ENCODE results near the gene ATG4D.
A peak's percentile ranks its signal among the peaks of the same experiment; 100 is the strongest.

Gene ATG4D

GRCh38 chr19:10551698-10552301 lies 8.1 kb downstream of the ATG4D start:
- FAIRE-seq, result no peak
- TF ChIP-seq POLR2A (IDR thresholded peaks at IDR 0.05; ENCODE audit: low read depth, low read length), result no peak
- peak; percentile 61 for DNase-seq (ENCODE audit: insufficient read length, low spot score)

GRCh38 chr19:10552510-10553053 lies 8.9 kb downstream of the ATG4D start:
- no peak for FAIRE-seq
- no peak for TF ChIP-seq POLR2A (IDR thresholded peaks at IDR 0.05; ENCODE audit: low read depth, low read length)
- DNase-seq (ENCODE audit: insufficient read length, low spot score), result no peak

- DNase-seq (ENCODE audit: insufficient read length, low spot score) (no peak), FAIRE-seq (no peak)
- TF ChIP-seq POLR2A (IDR thresholded peaks at IDR 0.05; ENCODE audit: low read depth, low read length), result no peak
These were observed 9.5 kb downstream of the ATG4D start for GRCh38 chr19:10553087-10553667.

GRCh38 chr19:10553943-10554381 lies 10.3 kb downstream of the ATG4D start:
- DNase-seq (ENCODE audit: insufficient read length, low spot score), result no peak

GRCh38 chr19:10554760-10555609 lies 11.3 kb downstream of the ATG4D start:
- no peak for TF ChIP-seq POLR2A (IDR thresholded peaks at IDR 0.05; ENCODE audit: low read depth, low read length)
- FAIRE-seq, result no peak

More at GRCh38 chr19:10553943-10554381, 10.3 kb downstream of the ATG4D start:
- no peak for FAIRE-seq
- TF ChIP-seq POLR2A (IDR thresholded peaks at IDR 0.05; ENCODE audit: low read depth, low read length), result no peak

GRCh38 chr19:10555610-10555973 lies 11.9 kb downstream of the ATG4D start:
- no peak for TF ChIP-seq POLR2A (IDR thresholded peaks at IDR 0.05; ENCODE audit: low read depth, low read length)
- FAIRE-seq, result no peak
- no peak for DNase-seq (ENCODE audit: insufficient read length, low spot score)

More at GRCh38 chr19:10554760-10555609, 11.3 kb downstream of the ATG4D start:
- no peak for DNase-seq (ENCODE audit: insufficient read length, low spot score)

GRCh38 chr19:10557603-10558197 lies 14.0 kb downstream of the ATG4D start:
- no peak for TF ChIP-seq POLR2A (IDR thresholded peaks at IDR 0.05; ENCODE audit: low read depth, low read length)
- no peak for DNase-seq (ENCODE audit: insufficient read length, low spot score)
- FAIRE-seq, result no peak

GRCh38 chr19:10560154-10560553 lies 16.4 kb downstream of the ATG4D start:
- TF ChIP-seq POLR2A (IDR thresholded peaks at IDR 0.05; ENCODE audit: low read depth, low read length), result no peak
- no peak for FAIRE-seq
- DNase-seq (ENCODE audit: insufficient read length, low spot score), result no peak

- DNase-seq (ENCODE audit: insufficient read length, low spot score) (no peak), FAIRE-seq (no peak)
- no peak for TF ChIP-seq POLR2A (IDR thresholded peaks at IDR 0.05; ENCODE audit: low read depth, low read length)
These were observed 18.9 kb downstream of the ATG4D start for GRCh38 chr19:10562609-10563008.

- DNase-seq (ENCODE audit: insufficient read length, low spot score) (no peak), FAIRE-seq (no peak)
These were observed 21.4 kb downstream of the ATG4D start for GRCh38 chr19:10565028-10565566.

GRCh38 chr19:10565567-10566407 lies 22.1 kb downstream of the ATG4D start, which contains the start of gene KRI1:
Gene KRI1, minus strand, starts transcription at chr19:10566010. Its CDS starts 11 bp downstream, at chr19:10565999.
- peak; percentile 86 for TF ChIP-seq POLR2A (IDR thresholded peaks at IDR 0.05; ENCODE audit: low read depth, low read length)
- no peak for FAIRE-seq

More at GRCh38 chr19:10565028-10565566, 21.4 kb downstream of the ATG4D start:
- no peak for TF ChIP-seq POLR2A (IDR thresholded peaks at IDR 0.05; ENCODE audit: low read depth, low read length)

GRCh38 chr19:10566408-10566657 lies 22.6 kb downstream of the ATG4D start:
- DNase-seq (ENCODE audit: insufficient read length, low spot score) (no peak), FAIRE-seq (no peak)
- no peak for TF ChIP-seq POLR2A (IDR thresholded peaks at IDR 0.05; ENCODE audit: low read depth, low read length)

More at GRCh38 chr19:10565567-10566407, 22.1 kb downstream of the ATG4D start, which contains the start of gene KRI1:
- DNase-seq (ENCODE audit: insufficient read length, low spot score), result peak; percentile 95
